Loucy (cell line): Measurements from ENCODE around the gene FAM168B.

ENCODE experiments used
- H2AFZ ChIP-seq: fragments of 200-600 bp; sonication (generic); 2 replicates; pipeline ENCODE4 v1.6.0; 2016; ENCODE audit warnings: antibody characterized with exemption, mild to moderate bottlenecking, low read length, moderate library complexity
- H3F3A ChIP-seq: fragments of 200-600 bp; 2 replicates; pipeline ENCODE4 v1.6.0; 2016; ENCODE audit warnings: antibody characterized with exemption, low read depth, mild to moderate bottlenecking
- H3K27me3 ChIP-seq: fragments of 200-600 bp; sonication (generic); 2 replicates; pipeline ENCODE4 v1.6.1; 2014; ENCODE audit warnings: low read length, mild to moderate bottlenecking; ENCODE audit not compliant: insufficient read depth, poor library complexity, severe bottlenecking
- H3K36me3 ChIP-seq: fragments of 200-600 bp; sonication (generic); 2 replicates; pipeline ENCODE4 v1.6.1; 2016; ENCODE audit warnings: low read length; ENCODE audit not compliant: insufficient read depth
- H3K4me1 ChIP-seq: fragments of 200-600 bp; sonication (generic); 2 replicates; pipeline ENCODE4 v1.5.1; 2014; ENCODE audit warnings: low read length, mild to moderate bottlenecking; ENCODE audit not compliant: insufficient read depth, poor library complexity, severe bottlenecking
- H3K4me2 ChIP-seq: fragments of 200-600 bp; sonication (generic); 2 replicates; pipeline ENCODE4 v1.6.0; 2014; ENCODE audit warnings: antibody characterized with exemption, low read length, low read depth, mild to moderate bottlenecking; ENCODE audit not compliant: poor library complexity, severe bottlenecking
- H3K4me3 ChIP-seq: fragments of 200-600 bp; sonication (generic); 2 replicates; pipeline ENCODE4 v1.5.1; 2014; ENCODE audit warnings: low read length, mild to moderate bottlenecking, mixed read lengths; ENCODE audit not compliant: poor library complexity, severe bottlenecking
- H3K79me2 ChIP-seq: fragments of 200-600 bp; sonication (generic); 2 replicates; pipeline ENCODE4 v1.6.1; 2014; ENCODE audit warnings: low read length; ENCODE audit not compliant: insufficient read depth
- H3K9ac ChIP-seq: fragments of 200-600 bp; sonication (generic); 2 replicates; pipeline ENCODE4 v1.6.0; 2014; ENCODE audit warnings: mild to moderate bottlenecking, low read depth, low read length, moderate library complexity; ENCODE audit not compliant: poor library complexity, severe bottlenecking
- H3K9me2 ChIP-seq: fragments of 200-600 bp; sonication (generic); replicated peaks from 2 replicates; pipeline ENCODE4 v1.6.1; 2016; ENCODE audit warnings: low read depth, low read length, mixed read lengths
- H3K9me3 ChIP-seq: fragments of 200-600 bp; sonication (generic); 2 replicates; pipeline ENCODE4 v1.6.1; 2014; ENCODE audit warnings: mild to moderate bottlenecking, antibody characterized with exemption, low read length, low read depth; ENCODE audit not compliant: insufficient read depth
- H4K20me1 ChIP-seq: fragments of 200-600 bp; sonication (generic); 2 replicates; pipeline ENCODE4 v1.6.0; 2014; ENCODE audit warnings: antibody characterized with exemption, low read length, mild to moderate bottlenecking; ENCODE audit not compliant: insufficient read depth, poor library complexity, severe bottlenecking
- EZH2phosphoT487 ChIP-seq: fragments of 200-600 bp; IDR thresholded peaks from 2 replicates; pipeline ENCODE4 v1.6.1; 2018; ENCODE audit warnings: antibody characterized with exemption, mild to moderate bottlenecking, moderate library complexity, borderline replicate concordance
- TF ChIP-seq, protein P1 (sequence below): fragments of 200-600 bp; sonication (generic); conservative IDR thresholded peaks from 2 replicates; pipeline ENCODE4 v1.5.1; 2014; ENCODE audit warnings: mild to moderate bottlenecking, antibody characterized with exemption, low read length

FAM168B gene

DNA sequence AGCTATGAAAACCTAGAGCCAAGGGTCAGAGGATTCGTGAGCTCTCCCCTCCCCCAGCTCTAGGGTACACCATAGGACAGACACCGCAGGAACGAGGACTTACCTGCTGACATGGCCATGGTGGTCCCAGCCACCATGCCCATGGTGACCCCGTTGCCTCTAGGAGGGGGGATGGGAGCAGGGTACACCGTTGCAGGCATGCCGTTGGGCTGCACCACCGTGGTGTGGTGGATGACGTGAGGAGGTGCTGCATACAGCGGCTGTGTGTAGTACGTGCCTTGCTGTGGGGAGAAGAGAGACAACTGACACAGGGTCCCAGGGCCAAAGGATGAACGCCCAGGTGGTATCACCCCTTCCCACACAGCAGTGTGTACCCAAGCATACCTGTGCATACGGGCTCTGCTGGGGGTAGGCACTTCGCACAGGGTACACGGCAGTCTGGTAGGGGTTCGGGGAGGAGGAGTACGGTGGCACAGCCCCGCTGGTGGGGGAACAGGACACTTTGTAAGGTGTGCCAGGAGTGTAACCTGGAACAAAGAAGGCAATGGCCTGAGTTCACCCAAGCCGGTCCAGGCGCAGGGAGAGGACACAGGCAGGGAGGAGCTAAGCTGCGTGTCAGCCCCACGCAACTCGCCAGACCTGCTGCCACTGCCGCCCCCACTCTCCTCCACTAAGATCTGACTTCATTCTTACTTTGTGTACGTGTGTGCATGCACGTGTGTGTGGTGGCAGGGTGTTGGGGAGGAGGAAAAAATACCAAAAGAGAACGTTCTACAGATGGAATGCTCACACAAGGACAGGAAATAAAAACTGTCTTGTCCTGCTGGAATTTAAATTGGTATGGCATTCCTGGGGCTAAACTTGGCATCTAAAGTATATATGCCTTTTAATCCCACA, 37.8 kb downstream of the FAM168B start:
- no peaks in the 10 kb centered on the region for H3K9me2 ChIP-seq
- no peak overlapping the region for H2AFZ ChIP-seq
- peaks cover 59% of the 10 kb centered on the region for H3K79me2 ChIP-seq
- no peaks in the 10 kb centered on the region for H3K9me3 ChIP-seq
- no peak overlapping the region for H3K4me2 ChIP-seq
- no peak for TF ChIP-seq EZH2phosphoT487
- TF ChIP-seq, protein P1, sequence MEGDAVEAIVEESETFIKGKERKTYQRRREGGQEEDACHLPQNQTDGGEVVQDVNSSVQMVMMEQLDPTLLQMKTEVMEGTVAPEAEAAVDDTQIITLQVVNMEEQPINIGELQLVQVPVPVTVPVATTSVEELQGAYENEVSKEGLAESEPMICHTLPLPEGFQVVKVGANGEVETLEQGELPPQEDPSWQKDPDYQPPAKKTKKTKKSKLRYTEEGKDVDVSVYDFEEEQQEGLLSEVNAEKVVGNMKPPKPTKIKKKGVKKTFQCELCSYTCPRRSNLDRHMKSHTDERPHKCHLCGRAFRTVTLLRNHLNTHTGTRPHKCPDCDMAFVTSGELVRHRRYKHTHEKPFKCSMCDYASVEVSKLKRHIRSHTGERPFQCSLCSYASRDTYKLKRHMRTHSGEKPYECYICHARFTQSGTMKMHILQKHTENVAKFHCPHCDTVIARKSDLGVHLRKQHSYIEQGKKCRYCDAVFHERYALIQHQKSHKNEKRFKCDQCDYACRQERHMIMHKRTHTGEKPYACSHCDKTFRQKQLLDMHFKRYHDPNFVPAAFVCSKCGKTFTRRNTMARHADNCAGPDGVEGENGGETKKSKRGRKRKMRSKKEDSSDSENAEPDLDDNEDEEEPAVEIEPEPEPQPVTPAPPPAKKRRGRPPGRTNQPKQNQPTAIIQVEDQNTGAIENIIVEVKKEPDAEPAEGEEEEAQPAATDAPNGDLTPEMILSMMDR: no peak
- no peak overlapping the region for H3K4me3 ChIP-seq
- peaks cover 47% of the 10 kb centered on the region for H4K20me1 ChIP-seq
- H3K27me3 ChIP-seq: no peaks in the 10 kb centered on the region
- H3K36me3 ChIP-seq: peaks cover 95% of the 10 kb centered on the region; the same call in 1 of the 2 replicates
- H3K9ac ChIP-seq: no peak overlapping the region
- no peaks in the 10 kb centered on the region for H3K4me1 ChIP-seq
- no peaks in the 10 kb centered on the region for H3F3A ChIP-seq

DNA sequence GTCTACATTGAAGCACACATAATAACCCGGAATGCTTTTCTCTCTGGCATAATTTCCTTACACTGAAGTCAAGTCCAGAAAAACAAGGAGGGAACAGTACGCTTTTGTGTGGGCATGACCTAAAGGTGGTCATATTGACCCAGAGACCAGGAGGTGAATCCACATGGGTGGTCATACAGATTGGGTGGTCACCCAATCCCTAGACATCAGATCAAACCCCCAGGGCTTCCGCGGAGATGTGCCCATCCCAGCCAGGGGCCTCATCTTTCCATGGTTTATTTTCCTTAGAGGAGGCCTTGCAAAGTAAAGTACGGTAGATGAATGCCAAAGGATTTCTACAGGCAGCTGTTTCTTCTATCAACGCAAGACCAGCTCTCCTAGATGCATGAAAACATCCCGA, 38.8 kb downstream of the FAM168B start:
- H2AFZ ChIP-seq: no peak overlapping the region
- H3K4me3 ChIP-seq: no peak overlapping the region
- no peak overlapping the region for H3K4me2 ChIP-seq
- no peak overlapping the region for H3K9ac ChIP-seq
- no peak for TF ChIP-seq EZH2phosphoT487
- TF ChIP-seq, protein P1: no peak
- no peaks in the 10 kb centered on the region for H3F3A ChIP-seq
- H3K36me3 ChIP-seq: peaks cover 96% of the 10 kb centered on the region; the same call in 1 of the 2 replicates
- H3K9me3 ChIP-seq: no peaks in the 10 kb centered on the region
- no peaks in the 10 kb centered on the region for H3K9me2 ChIP-seq
- H3K4me1 ChIP-seq: no peaks in the 10 kb centered on the region
- H4K20me1 ChIP-seq: peaks cover 49% of the 10 kb centered on the region
- H3K79me2 ChIP-seq: peaks cover 49% of the 10 kb centered on the region
- H3K27me3 ChIP-seq: no peaks in the 10 kb centered on the region

DNA sequence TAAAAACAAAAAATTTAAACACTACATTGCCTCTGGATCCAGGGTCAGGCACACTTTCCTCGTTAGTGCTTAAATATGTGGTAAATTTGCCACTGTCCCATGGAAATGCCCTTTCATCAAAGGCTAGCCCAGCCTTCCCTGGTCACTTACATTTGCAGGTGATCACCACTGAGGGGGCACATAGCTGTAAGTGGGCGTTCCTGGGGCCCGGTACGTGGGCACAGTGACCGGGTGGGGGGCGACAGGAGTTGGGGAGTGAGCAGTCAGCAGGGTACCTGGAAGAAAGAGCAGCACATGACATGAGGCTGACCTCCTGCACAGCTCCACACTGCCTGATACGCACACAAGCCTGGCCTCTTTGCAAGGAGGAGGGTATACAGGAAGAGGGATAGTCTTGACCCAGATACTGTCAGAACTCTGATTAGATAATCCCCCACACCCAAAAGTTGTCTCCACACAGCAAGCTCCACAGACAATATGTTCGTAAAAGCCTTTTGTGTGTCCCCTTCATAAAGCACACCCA, 40.5 kb downstream of the FAM168B start:
- Histone ChIP-seq H3K4me3 (no peak overlapping the region), H4K20me1 (peaks cover 38% of the 10 kb centered on the region), H3K4me1 (no peaks in the 10 kb centered on the region), H3K36me3 (peaks cover 97% of the 10 kb centered on the region; the same call in 1 of the 2 replicates), H3K4me2 (no peak overlapping the region), H3K9ac (no peak overlapping the region), H3K27me3 (no peaks in the 10 kb centered on the region), H3K79me2 (peaks cover 33% of the 10 kb centered on the region), H2AFZ (no peak overlapping the region), H3K9me3 (no peaks in the 10 kb centered on the region), H3K9me2 (no peaks in the 10 kb centered on the region), H3F3A (no peaks in the 10 kb centered on the region)
- TF ChIP-seq, protein P1: no peak
- TF ChIP-seq EZH2phosphoT487: no peak
